GM21786 (cell line): Measurements from ENCODE around the gene EMILIN3.

Experiments used
- ATAC-seq: cut with Tn5 transposase; IDR thresholded peaks from one replicate; pipeline ENCODE4 v1.9.1; 2021; ENCODE audit not compliant: unreplicated experiment

Gene EMILIN3

DNA sequence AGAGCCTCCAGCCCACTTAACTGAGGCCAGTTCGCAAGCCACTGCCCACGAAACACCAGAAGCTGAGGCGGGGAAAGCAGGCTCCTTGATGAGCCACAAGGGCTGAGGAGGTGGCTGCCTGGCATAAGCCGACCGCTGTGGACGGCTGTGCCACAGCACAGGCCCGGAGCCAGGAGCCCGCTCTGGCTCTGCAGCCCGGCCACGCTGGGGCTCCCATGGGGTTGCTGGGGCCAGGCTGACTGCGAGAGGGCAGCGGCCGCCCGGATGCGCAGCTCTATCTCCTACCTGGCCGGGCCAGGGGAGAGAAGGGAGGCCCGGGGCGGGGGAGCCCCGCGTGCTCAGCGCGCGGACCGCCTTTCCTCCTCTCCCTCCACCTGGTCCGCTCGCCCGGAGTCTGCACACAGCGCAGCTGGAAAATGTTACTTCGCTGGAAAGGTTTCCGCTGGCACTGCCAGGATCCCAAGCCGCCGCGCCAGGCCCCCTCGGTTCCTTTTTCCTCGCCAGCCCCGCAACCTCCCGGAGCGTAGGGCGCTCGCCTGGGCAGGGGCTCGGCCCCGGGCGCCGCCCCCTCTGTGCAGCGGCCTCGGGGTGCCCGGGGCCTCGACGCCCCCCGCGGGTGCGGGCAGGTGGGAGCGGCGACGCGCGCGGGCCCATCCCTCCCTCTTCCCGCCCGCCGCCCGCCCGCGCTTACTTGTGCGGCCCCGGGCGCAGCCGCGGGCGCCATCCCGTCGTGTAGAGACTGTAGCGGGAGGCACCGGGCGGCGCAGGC lies 657 bp downstream of the EMILIN3 start:
- ATAC-seq, result no peak

DNA sequence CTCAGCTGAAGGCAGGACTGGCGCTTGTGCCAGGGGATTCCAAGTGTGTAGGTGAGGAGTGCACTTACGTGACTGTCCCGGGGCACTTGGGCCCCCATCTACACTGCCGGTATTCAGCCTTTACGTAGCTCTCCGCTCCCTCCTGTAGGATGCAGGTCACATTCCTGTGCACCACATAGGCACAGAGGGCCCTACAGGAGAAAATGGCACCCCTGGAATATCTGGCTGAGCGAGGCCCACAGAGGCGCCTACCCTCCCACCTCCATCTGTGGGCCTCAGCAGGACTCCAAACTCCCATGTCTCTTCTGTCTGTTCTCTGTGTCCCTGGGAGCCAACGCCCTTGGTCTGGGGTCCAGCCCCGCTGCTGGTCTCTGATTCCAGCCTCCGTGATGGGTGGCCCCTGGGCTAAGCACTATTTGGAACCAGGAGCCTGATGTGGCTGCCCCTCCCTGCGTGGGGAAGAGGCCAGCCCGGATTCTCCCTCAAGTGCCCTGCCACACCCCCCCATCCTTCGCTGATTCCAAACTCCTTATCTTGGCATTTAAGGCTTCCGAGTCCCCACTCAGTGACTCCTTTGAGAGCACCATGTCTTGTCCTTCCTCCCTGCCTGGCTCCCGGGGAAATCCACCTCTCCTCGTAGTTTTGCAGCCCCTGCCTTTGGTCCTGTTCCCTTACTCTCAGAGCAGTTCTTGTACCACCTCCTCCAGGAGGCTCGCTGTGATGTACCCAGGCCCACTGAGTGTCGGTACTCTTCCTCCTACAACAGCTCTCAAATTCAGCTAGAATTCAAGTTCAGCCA lies 1.5 kb downstream of the EMILIN3 start:
- ATAC-seq, result no peak

- no peak for ATAC-seq
These were observed 2.3 kb downstream of the EMILIN3 start for GRCh38 chr20:41364236-41364855.

DNA sequence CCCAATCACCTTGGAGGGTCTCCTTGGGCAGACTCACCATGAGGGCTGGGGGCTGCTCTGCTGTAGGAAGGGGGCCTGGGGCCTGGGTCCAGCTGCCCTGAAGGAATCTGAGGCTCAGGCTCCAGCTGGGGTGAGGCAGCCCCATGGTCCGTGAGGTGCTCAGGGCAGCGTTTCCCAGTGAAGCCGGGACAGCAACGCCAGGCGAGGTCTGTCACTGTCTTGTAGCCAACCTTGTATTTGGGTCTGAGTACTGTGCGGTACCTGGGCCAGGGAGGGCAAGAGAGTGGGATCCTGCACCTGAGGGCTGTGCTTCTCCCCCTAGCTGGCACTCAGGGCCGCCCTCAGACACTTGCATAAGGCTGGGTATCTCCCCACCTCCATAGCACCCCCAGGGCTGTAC lies 3.0 kb downstream of the EMILIN3 start:
- no peak for ATAC-seq

- no peak for ATAC-seq
These were observed 3.9 kb downstream of the EMILIN3 start for GRCh38 chr20:41362748-41363140.

DNA sequence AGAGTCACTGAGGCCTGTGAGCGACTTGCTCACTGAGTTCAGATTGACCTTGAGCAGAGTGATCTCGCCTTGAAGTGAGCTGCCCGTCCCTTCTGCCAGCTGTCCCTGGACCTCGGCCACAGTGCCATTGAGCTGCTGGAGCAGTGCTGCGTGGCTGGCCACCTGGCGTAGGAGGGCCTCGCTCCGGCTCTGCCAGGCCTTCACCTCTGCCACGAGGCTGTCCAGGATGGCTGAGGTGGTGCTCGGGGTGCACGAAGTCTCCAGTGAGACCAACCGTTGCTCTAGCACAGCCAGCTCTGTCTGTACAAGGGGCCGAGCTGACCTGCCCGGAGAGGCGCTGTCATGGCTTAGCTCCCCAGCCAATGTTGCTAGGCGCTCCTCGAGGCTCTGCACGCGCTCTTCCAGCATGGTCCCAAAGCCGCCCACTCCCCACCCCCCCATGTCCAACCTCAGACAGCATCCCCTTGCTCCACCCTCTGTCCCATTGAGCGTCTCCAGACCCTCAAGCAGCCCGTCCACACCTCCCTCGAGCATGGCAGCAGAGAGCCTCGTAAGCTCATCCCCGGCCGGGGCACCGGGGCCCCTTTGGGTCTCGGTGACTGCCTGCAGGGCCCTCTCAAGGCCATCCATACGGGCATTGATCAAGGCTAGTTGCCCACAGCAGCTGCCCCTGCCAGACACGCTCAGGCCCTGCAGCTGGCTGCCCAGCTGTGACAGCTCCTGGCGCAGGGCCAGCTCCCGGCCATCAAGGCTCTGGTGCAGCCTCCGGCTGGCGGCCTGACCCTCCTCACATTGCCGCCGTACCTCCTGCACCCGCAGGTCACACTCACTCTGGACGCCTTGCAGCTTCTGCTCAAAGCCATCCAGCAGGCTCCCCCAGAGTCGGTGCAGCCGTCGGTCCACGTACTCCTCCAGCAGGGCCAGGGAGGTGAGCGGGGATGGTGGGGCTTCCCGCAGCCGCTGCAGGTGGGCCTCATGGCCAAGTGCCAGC lies 4.6 kb downstream of the EMILIN3 start:
- no peak for ATAC-seq

DNA sequence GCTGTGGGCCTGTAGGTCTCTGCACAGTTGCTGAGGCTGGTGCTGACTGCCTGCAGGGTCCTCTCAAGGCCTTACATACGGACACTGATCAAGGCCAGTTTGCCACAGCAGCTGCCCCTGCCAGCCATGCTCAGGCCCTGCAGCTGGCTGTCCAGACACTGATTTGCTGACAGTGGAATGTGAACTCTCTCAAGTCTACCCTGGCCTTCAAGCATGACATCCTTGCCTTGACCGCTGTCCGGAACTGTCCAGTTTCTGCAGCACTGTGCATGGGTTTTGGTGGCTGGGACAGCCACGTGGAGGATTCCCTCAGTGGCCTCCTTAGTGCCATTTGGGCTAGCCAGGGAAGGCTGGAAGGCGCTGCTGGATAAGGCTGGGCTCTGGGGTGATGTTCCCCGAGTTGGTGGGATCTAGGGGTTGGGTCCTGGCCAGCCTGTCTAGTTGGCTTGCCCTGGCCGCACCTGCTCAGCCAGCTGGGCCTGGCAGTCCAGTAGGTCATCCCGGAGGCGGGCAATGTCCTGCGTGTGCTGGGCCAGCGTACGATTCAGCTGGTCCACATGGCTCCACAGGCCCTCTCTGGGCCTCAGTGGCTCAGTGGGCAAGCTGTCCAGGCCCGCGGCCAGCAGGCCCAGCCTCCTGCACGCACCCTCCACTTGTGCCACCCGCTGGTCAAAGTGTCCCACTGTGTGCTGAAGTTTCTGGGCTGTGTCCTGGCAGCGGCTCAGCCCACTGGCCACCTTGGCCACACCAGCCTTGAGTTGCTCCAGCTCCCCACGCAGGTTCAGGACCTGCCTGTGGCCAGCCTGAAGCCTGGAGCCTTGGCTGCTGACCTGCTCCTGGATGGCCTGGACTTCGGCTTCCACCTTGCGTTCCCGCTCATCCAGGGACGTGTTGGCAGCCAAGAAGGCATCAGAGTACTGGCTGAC lies 5.5 kb downstream of the EMILIN3 start:
- ATAC-seq, result no peak

GRCh38 chr20:41359541-41360011 lies 7.0 kb downstream of the EMILIN3 start:
- ATAC-seq, result no peak

- no peak for ATAC-seq
These were observed 7.9 kb downstream of the EMILIN3 start for GRCh38 chr20:41358717-41359116.

DNA sequence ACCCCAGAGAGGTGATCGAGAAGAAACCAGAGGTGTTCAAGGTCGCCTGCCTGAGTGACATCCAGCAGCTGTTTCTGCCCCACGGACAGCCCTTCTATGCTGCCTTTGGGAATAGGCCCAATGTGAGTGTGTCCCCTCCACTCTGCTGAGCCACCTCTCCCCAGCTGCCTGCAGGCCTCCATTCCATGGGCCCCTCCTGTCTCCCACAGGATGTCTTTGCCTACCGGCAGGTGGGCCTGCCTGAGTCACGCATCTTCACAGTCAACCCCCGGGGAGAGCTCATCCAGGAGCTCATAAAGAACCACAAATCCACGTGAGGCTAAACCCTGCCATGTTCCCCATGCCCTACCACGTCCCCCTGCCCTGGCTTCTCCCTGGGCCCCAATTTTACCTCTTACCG lies 8.4 kb downstream of the EMILIN3 start:
- ATAC-seq, result no peak

DNA sequence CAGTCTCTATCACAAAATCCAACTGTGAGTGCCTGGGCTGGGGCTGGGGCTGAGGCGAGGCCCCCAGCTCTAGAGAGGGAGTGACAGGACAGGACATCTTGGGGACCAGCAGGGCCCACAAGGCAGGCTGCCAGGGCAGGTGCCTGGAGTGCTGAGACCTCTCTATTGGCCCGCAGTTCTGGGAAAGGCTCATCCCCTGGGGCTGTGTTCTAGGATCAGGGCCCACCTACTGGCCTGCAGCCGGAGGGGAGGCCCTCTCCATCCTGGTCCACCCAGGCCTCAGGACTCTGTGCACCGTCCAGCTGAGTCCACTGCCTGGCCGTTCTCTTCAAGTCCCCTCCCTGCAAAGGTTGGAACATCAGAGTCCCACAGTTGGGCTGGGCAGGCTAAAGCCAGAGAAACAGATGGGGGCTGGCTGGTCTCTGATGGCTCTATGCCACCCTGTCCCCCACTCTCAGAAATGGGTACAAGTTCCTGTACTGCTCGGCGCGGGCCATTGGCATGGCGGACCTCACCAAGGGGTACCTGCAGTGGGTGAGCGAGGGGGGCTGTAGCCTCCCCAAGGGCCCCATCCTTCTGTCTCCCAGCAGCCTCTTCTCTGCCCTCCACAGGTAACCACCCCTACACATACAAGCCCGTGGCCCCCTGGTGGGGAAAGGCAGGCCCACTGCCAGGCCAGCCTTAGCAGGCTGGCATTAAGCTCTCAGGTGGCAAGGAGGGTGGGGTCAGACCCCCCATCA lies 9.0 kb downstream of the EMILIN3 start:
- ATAC-seq, result no peak

DNA sequence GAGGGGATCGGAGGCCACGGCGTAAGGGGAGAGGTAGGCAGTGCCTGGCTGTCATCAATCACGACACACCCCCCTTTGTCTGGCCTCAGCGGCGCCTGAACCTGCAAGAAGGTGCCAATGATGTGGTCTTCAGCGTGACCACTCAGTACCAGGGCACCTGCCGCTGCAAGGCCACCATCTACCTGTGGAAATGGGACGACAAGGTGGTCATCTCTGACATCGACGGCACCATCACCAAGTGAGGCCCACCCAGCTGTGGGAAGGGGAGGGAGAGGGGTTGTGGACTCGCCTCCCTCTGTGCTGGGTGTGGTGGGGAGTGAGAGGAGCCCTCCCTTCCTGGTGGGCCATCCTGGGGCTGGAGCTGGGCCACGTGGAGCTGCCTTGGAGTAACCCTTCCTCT lies 9.7 kb downstream of the EMILIN3 start:
- no peak for ATAC-seq

DNA sequence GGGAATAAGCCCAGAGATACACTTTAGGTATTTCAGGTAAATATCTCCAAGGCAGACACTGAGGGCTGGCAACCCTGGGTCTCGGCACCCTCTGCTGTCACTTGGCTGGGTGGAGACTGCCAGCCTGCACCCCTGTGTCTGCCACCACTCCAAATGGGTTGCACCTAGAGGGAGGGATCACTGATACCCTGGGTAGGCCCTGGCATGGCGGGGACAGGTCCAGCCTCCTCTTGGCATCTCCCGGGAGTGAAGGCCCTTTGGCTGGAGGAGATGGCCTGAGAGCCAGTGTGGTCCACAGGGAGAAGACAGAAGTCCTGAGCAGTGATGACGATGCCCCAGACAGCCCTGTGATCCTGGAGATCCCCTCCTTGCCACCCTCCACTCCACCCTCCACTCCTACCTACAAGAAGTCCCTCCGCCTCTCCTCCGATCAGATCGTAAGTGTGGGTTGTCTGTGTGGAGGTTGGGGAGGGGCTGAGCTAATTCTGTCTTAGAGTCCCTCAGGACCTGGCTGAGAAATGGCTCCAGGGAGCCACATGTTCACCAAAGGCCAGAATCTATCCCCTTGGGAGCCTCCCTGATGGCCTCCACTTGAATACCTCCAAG lies 10.9 kb downstream of the EMILIN3 start:
- no peak for ATAC-seq

GRCh38 chr20:41355192-41355591 lies 11.4 kb downstream of the EMILIN3 start:
- no peak for ATAC-seq

DNA sequence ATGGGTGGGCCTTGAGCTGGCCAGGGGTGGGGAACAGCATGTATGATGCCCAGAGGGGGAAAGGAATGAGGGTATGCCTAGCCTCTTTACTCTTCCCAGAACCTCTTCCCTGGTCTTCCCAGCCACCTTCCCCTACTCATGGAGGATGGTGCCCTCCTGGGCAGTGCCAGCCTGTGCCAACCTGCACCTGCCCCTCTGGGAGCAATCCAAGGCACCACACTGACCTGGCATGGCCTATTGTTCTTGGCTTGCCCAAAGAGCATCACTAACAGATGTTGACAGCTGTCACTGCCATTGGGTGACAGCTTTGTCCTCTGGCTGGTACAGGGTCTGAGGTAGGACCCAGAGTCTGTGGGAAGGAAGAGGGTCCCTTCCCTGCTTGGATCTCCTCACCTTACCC lies 13.1 kb downstream of the EMILIN3 start:
- no peak for ATAC-seq

- ATAC-seq, result no peak
These were observed 14.0 kb downstream of the EMILIN3 start for GRCh38 chr20:41352666-41353065.

- ATAC-seq, result no peak
These were observed 14.5 kb downstream of the EMILIN3 start for GRCh38 chr20:41352106-41352505.

DNA sequence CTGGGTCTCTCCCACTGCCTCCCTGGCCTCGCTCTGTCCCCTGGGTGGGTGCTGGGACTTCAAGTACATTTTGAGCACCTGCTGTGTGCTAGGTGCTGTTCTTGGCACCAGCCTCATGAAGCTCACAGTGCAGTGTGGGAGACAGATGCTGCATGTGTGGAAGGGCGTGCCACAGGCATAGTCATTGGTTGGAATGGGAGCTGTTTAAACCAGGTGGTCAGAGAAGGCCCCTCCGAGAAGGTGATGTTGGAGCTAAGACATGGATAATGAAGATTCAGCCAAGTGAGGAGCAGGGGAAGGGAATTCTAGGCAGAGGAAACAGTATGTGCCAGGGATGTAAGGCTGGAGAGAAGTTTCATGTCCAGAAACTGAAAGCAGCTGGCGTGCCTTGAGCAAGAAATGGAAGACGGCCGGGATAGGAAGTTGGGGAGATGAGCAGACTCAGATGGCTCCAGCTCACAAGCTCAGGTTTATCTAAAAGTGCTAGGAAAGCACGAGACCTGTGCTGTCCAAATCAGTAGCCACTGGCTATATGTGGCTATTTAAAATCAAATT lies 16.1 kb downstream of the EMILIN3 start:
- ATAC-seq, result no peak
